ENCODE measurements around the gene C16orf89. TPM values are rescaled to one million over a fixed set of nuclear protein-coding genes. Genes with fewer than 3 reads are reported as not detected.

The C16orf89 gene
- total RNA-seq, 1 experiment from 2014 or later = 0.23 TPM

DNA sequence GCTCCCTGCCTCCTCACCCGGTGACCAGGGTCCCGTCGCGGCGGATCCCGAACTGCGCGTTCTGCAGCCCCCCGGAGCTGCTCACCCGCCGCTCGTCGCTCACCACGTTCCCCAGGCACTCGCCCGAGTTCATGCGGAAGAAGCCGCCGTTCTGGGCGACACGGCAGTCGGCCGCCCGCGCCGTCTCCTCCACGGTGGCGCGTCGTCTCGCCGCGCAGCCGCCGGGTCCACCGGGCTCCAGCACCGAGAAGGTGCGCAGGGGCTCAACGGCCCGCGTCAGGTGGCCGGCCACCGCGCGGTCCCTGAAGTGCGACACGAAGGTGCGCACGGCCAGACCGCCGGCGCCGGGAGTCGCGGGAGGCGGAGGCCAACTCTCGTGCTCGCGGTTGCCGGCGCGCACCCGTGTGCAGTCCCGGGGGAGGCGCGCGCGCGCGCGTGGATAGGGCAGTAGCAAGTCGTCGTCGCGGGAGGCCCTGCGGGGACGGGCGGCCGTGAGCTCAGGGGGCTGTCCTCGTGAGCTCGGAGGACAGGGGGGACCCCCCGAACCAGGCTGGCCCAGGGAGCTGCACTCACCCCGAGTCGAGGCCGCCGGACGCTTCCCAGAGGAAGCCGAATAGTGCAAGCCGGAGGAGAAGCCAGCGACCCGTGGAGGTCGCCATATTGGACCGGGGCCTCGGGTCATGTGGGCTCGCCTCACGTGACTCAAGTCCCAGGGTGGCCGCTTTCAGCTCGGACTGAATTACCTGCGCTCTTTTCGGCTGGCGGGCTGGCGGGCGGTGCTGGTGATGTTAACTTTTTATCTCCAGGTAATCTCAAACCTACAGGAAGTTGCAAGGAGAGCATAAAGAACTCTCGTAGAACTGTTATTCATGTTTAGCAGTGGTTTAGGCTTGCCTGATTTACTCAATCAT is 32.2 kb downstream of the C16orf89 start, which contains the start of gene NAGPA:
NAGPA (minus strand) TSS at position 680 of the 911 bp plus-strand sequence; CDS start at position 659, 21 bp downstream.
- DNase-seq (ENCODE audit: low read depth) = peak; percentile 70

DNA sequence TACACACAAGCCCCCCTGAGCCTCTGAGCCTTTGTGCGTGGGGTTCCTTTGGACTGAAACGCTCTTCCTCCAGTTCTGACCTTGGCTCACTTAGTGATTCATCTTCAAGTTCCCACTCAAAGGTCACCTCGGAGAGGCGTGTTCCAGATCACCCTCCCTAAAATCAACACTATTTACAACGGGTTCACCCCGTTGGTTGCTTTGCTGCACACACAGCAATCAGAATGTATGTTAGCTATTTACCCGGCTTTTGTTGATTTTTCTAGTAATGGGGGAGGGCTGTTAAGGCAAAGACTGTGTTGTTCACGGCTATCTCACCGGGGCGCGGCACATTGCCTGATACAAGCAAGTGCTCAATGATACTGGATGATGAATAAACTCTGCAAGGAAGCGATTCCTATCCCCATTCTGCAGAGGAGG is 33.0 kb downstream of the C16orf89 start:
- no peak for DNase-seq (ENCODE audit: low read depth)

DNA sequence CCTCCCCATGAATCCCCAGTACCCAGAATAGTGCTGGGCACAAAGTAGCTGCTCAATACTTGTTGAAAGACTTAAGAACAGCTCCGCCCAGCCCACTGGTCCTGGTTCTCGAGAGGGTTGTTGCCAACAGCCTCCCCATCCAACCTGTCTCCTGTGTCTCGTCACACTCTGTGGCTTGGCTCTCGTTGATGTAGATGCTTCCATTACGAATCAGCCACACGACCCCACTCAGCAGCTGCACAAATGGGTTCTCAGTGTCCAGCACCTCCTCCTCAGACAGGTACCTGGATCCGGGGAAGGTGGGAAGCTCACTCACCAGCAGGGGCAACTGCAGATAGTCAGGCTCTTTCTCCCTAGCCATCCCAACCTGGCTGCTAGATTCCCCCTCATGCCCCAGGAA is 34.2 kb downstream of the C16orf89 start:
- DNase-seq (ENCODE audit: low read depth) = no peak

DNA sequence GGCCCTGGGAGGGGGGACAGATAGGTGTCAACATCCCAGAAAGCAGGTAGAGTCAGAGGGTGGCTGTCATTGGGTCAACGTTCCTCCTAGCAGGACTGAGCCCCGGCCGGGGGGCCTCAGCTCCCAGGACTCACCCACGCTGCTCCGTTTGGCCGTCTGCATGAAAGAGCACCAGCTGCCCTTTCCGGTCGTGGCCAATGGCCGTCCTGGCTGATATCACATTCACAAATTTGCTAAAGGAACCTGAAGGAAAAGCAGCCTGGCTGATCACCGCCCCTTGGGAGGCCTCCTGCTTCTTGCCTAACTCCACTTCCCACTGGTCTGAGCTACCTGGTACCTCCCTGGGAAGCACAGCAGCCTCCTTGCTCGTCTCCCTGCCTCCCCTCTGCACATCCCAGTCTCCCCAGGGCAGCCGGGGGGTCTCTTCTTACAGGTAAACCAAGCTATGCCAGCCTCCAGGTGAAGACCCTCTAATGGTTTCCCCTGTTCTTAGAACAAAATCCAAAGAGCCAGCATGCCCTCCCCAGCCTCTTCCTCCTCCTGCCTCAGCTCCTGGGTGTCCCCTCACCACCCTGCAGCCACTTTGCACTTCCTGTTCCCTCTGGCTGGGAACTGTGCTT is 35.4 kb downstream of the C16orf89 start:
- no peak for DNase-seq (ENCODE audit: low read depth)

DNA sequence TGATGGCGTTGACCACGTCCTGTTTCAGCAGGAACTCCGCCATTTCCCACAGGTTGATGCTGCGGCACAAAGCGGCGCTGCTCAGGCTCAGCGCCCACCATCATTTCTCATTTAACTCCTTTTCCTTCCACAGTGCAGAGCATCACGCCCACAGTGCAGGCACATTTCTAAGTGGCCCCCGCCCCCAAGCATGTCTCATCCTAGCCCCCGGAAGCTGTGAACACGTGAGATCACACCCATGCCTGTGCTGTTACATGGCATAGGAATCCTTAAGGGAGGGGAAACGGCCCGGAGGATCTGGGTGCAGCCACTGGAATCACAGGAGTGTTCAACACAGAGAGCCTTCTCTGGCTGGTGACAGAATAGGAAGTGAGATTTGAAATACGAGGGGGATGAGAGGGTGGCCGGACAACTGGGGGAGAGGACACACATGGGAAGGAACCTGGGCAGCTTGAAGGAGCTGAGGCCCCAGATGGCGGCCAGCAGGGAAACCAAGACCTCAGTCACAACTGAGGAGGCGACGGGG is 36.7 kb downstream of the C16orf89 start:
- DNase-seq (ENCODE audit: low read depth) = no peak

DNA sequence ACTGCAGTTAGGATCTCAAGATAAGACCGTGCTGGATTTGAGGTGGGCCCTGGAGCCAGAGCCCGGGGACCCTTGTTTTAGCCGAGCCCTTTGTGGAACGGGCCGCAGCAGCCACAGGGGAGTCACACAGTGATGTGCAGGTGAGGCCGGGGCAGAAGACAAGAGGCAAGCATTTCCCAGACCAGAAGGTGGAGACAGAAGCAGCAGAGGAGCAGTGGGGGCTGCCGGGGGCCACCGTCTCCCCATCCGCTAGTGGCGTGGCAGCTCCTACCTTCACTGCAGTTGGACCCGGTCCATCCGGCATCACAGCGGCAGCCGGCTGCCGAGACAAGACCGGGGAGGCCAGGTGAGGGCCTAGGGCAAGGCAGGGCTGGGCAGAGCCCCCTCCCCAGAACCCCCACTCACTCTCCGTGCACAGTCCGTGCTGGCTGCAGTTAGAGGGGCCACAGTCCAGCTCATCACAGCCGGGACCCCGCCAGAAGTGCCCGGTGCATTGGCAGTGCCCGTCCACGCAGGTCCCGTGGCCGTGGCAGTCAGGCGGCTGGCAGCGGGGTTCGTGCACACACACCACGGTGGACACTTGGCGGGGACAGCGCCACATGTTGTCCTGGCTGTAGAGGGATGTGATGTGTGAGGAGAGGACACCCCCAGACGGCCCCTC is 38.1 kb downstream of the C16orf89 start:
- no peak for DNase-seq (ENCODE audit: low read depth)

DNA sequence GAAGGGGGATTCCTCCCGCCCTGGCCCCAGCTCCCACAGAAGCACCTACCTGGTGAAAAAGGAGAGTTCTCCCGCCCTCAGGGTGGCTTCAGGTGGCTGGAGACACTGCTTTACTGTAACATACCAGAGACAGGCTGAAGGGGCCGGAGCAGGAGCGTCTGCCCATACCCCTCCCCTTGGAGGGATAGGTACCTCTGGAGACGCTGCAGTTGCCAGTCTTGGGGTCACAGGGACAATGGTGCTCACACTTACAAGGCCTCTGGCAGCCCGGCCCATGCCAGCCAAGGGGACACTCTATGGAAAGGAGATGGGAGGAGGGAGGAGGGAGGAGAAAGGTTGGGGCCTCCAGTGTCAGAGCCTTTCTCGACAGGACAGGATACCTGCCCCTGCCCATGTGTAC is 38.7 kb downstream of the C16orf89 start:
- no peak for DNase-seq (ENCODE audit: low read depth)

DNA sequence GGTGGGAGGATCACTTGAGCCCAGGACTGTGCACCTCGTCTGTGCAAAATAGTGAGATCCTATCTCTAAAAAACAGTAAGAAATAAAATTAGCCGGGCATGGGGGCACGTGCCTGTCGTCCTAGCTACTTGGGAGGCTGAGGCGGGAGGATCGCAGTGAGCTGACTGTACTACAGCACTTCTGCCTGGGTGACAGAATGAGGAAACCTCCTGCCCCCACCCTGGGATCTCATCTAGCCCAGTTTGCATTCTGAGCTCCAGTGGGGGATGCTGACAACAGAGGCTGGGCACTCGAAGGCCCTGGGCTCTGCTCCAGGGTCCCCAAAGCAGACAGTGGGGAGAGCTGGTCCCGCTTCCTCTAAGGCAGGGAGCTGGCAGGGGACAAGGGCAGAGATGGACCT is 39.1 kb downstream of the C16orf89 start:
- no peak for DNase-seq (ENCODE audit: low read depth)

DNA sequence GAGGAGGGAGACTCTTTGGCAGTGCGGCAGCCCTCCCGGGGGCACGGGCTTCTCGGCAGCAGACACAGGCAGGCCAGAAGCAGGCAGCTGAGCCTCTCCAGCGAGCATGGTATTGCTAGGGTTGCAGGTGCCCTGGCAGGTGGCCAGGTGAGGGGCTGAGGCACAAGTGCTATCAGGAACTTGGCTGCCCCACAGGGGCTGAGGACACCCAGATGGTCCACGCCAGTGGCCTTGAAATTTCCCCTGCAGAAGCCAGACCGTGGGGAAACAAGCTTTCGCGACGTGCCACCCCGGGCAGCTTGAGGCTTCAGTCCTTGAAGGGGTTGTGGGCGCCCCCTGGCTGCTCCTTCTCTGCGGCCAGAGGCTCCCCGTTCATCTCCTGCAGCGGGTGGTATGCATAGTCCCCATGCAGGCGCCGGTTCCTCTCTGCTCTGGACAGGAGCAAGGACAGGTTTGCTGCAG is 40.6 kb downstream of the C16orf89 start:
- no peak for DNase-seq (ENCODE audit: low read depth)

DNA sequence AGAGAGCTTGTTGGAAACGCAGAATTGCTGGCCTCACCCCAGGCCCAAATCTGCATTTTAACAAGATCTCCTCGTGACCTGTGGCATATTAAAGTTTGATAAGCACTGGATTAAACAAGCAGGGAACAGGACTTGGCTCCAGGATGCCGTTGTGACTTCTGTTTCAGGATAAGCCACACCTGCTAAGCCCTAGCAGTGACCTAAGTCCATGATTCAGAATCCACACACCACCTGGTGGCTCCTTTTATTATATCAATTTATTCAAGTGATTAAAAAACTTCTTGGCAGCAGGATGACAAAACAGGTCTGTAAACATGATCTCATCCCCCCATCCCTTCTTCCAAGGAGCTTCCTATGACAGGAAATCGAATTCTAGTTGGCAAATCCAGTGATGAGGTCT is 41.1 kb downstream of the C16orf89 start:
- DNase-seq (ENCODE audit: low read depth) = peak; percentile 59

DNA sequence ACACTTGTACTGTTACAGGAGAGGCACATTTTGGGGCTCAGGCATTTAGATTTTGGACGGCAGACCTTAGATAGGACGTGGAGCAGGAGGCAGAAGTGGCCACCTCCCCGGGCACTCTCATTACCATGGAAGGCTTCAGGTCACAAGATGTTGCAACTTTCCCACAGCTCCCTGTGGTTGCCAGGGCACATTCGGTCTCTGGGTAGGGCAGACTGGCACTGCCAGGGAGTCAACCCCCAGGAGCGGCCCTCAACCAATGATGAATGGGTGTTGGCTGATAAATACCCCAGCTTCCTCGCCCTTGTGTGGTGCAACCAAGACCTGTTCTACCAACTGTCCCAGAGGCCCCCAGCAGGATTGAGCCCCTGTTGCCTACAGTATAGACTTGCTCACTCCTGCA is 43.2 kb downstream of the C16orf89 start:
- no peak for DNase-seq (ENCODE audit: low read depth)

DNA sequence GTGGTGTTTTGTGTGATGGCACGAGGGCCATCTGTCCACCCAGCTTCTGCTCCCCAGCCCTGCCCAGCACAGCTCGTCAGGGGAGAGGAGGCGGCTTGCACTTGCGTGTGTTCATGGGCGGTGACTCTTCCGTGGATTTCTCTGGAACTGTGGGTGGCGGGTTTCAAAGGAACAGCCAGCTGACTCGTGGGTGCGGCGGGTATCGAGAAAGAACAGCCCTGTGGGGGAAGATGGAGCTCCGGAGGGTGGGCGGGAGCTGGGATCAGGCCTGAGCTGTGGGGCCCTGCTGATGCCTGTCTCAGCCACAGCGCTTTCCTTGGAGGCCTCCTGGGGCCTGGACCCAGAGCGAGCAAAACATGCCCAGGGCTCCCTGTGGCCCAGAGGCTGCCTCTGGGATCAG is 45.2 kb downstream of the C16orf89 start:
- no peak for DNase-seq (ENCODE audit: low read depth)

DNA sequence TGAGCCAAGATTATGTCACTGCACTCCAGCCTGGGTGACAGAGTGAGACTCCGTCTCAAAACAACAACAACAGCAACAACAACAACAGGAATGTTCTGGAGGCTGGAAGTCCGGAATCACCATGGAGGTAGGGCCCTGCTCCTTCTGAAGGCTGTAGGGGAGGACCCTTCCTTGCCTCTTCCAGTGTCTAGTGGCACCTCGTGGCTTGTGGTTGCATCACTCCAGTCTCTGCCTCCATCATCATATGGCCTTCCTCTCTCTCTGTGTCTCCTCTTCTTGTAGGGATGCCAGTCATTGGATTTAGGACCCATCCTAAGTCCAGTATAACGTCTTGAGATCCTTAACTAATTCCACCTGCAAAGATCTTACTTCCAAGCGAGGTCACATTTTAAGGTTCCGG is 46.0 kb downstream of the C16orf89 start:
- no peak for DNase-seq (ENCODE audit: low read depth)

DNA sequence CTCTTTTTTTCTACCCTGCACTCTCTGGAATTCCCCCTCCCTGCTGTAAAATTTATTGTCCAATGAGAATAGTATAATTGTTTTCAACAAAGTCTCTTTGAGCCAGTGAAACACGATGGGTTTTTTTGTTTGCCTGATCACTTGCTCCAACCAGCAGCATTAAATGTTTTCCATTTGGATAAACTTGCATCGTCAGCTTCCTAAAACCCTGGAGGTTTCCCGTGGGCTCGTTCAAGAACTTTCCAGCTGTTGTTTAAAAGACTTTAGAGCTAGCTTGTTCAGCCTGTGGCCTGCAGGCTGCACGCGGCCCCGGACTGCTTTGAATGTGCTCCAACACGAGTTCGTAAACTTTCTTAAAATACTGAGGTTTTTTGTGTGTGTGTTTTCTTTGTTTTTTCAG is 47.0 kb downstream of the C16orf89 start:
- no peak for DNase-seq (ENCODE audit: low read depth)

DNA sequence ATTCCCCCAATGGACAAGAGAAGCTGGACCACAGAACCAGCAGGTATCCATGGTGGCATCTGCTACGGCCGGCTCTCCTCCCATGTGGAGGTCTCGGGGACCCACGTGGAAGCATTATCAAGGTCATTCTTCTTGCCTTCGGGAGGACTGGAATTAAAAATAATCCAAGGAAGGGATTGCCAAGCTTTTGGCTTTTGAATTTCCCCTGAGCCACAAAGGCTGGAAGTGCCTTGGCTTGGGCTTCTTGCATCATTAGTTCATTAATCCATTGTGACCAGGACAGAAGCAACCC is 48.1 kb downstream of the C16orf89 start:
- DNase-seq (ENCODE audit: low read depth) = no peak

DNA sequence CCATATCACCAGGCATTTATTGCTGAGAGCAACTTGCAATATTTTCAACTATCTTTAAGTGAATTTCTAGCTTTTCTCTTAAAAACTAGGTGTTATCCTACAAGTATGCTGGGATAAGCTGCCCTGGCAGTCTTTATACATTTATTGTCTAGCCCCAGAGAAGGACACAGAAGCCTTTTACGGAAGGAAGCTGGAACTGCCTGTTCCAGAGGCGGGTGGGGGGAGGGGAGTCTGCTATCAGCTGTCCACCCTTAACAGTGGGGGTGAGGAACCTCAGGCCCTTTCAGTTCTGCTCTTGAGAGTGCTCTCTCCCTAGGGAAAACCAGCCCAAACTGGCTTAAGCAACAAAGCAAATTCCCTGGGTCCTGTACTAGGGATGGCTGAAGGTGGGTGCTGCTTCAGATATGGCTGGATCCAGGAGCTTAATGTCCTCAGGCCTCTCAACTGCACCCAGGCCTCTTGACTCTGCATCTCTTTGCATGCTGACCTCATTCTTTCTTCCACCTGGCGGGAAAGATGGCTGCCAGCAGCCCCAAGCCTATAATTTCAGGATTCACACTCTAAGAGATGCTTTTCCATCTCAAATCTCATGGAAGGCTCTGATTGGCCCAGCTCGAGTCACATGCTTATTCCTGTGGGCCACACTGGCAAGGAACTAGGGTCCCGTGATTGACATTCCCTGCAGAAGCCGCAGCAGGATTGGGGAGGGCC is 48.6 kb downstream of the C16orf89 start:
- no peak for DNase-seq (ENCODE audit: low read depth)

DNA sequence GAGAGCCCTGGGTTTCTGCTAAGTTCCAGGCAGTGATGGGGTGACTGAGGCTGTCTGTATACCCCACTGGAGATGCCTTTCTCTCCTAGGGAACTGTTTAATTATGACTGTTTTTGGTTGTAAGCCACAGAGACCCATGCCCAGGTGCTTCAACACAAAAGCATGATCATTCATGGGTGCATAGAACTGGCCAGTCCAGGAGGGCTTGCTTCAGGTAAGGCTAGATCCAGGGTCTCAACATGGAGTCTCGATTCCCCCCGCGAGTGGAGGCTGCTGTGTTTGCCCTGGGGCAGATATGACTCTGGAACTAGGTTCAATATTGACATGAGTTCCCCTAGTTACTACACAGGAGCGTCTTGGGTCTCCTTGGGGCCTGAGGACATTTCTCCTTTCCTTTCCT is 49.9 kb downstream of the C16orf89 start:
- DNase-seq (ENCODE audit: low read depth) = no peak

DNA sequence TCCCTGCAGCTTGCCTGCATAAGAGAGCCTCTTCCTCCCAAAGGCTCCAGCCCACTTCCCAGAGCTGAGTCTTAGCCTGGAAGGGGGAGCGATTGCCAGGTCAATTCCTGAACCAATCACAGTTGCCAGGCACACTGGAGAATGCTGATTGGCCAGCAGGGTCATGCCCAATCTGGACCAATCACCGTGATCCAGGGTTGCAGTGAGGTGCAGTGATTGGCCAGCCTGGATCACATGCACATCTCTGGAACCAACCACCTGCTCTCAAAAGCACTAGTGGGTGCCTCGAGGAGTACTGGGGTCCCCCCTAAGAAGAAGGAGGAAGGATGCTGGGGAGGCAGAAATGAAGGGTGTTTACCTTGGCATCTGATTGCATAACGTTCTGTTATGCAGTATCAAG is 50.4 kb downstream of the C16orf89 start:
- peak; percentile 26 for DNase-seq (ENCODE audit: low read depth)

DNA sequence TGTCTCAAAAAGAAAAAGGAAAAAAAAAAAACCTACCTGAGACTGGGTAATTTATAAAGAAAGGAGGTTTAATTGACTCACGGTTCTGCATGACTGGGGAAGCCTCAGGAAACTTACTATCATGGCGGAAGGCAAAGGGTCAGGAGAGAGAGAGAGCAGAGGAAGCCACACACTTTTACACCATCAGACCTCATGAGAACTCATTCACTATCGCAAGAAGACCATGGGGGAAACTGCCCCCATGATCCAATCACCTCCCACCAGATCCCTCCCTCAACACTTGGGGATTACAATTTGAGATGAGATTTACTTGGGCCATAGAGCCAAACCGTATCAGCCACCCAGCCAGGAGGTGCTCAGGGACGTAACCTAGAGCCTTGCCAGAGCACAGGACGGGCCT is 52.9 kb downstream of the C16orf89 start:
- DNase-seq (ENCODE audit: low read depth) = no peak

DNA sequence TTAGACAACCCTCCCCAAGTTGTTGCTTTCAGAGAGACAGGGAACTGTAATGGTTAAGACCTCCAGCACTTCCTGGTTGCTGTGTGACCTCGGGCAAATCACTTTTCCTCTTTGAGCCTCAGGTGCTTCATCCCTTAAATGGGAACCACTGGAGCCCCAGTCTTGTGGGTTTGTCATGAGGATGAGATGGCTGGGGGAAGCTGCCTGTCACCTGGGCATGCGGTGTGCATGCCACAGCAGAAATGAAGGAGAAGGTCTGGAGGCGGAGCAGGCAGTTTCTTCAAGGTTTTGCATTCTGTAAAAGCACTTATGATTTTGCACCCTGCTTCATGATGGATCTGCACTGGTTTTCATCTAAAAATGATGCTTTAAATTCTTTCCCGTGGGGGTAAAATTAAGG is 54.1 kb downstream of the C16orf89 start:
- no peak for DNase-seq (ENCODE audit: low read depth)

DNA sequence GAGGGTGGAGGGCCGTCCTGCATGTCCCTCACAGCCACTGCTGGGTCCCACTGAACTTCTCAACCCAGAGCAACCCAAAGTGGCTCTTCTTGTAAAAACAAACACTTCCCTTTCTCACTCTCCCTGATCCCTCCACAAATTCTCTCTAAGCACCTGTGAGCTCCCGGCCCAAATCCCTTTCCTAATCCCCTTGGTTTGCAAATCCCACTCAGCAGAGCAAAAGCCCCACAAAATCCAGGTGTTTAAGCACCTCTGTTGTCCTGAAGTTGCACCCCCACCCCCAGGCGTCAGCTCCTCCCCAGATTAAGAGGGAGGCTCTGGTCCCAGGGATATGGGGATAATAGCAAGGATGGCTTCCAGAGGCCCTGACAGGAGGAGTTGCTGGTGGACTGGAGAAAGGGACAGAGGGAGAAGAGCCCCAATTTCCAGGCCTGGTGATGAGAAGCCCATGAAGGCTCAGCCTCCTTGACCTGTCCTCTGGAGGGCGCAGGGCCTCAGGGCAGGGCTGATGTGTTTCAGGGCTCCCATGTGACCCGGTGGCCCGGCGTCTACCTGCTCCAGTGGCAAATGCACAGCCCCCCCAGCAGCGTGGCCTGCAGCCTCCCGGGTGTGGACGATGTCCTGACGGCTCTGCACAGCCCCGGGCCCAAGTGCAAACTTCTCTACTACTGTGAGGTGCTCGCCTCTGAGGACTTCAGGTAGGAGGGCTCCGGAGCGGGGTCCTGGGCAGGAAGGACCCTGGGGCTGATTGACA is 55.0 kb downstream of the C16orf89 start:
- no peak for DNase-seq (ENCODE audit: low read depth)

Data from HT1080 (cell line).